H1 (cell line): ENCODE results near the gene STAM2. TPM values are rescaled to one million over a fixed set of nuclear protein-coding genes. Genes with fewer than 3 reads are reported as not detected.

Experiments used
- CTCF ChIA-PET: fragments of 300-600 bp; sonication (Branson Sonifier 250); formaldehyde crosslinking; loops from one replicate; lab custom pipeline; 2021; ENCODE audit not compliant: partially characterized antibody; lab: Charles Lee
- POLR2A ChIA-PET: fragments of 300-600 bp; sonication (Branson Sonifier 250); formaldehyde crosslinking; loops from one replicate; lab custom pipeline; 2021; ENCODE audit warnings: inconsistent platforms; ENCODE audit not compliant: partially characterized antibody; lab: Charles Lee
- DNase-seq, 2 experiments: peaks; one replicate each; pipeline versions ENCODE4 v3.0.0 to v3.0.0-alpha.2; 2010 to 2022; ENCODE audit warnings: low spot score in 2 of 2, low read depth in 1 of 2, mixed read lengths in 1 of 2
- FAIRE-seq: peaks from 2 replicates; lab custom pipeline; 2011; peaks lifted over from hg19 to GRCh38; lab: Jason Lieb, UNC
- H2AFZ ChIP-seq: 2 replicates; pipeline ENCODE4 v1.8.1; 2012; ENCODE audit warnings: low read length, inconsistent platforms
- H2AK5ac ChIP-seq: 2 replicates; pipeline ENCODE4 v1.6.1; 2013; ENCODE audit warnings: low read depth, low read length
- H2BK120ac ChIP-seq: replicated peaks from 2 replicates; pipeline ENCODE3; 2013; ENCODE audit warnings: low read depth, low read length, inconsistent platforms
- H2BK12ac ChIP-seq: 2 replicates; pipeline ENCODE4 v1.6.1; 2013; ENCODE audit warnings: low read depth, low read length
- H2BK15ac ChIP-seq: 2 replicates; pipeline ENCODE4 v1.6.1; 2013; ENCODE audit warnings: low read length
- H2BK20ac ChIP-seq: 2 replicates; pipeline ENCODE4 v1.6.1; 2013; ENCODE audit warnings: low read length
- H2BK5ac ChIP-seq: 2 replicates; pipeline ENCODE4 v1.6.1; 2013; ENCODE audit warnings: low read depth, low read length
- H3K14ac ChIP-seq: 2 replicates; pipeline ENCODE4 v1.6.1; 2013; ENCODE audit warnings: inconsistent platforms; ENCODE audit not compliant: insufficient read length
- H3K18ac ChIP-seq: 2 replicates; pipeline ENCODE4 v1.6.1; 2013; ENCODE audit warnings: low read length; ENCODE audit errors: extremely low read depth
- H3K23ac ChIP-seq: 2 replicates; pipeline ENCODE4 v1.6.1; 2013; ENCODE audit warnings: inconsistent platforms; ENCODE audit not compliant: insufficient read length
- H3K23me2 ChIP-seq: 2 replicates; pipeline ENCODE4 v1.6.1; 2013; ENCODE audit warnings: low read depth, low read length
- H3K27ac ChIP-seq: 2 replicates; pipeline ENCODE4 v1.6.1; 2011; ENCODE audit warnings: low read depth, low read length, inconsistent platforms
- H3K27me3 ChIP-seq, 4 experiments: replicated peaks in 1 of 4; 1 replicate in 1 of 4; 2 replicates in 3 of 4; pipeline versions ENCODE4 v1.6.1 to v1.8.1; 2011 to 2013; ENCODE audit warnings: low read length in 3 of 4, mild to moderate bottlenecking in 3 of 4, inconsistent platforms in 2 of 4, mixed read lengths in 2 of 4, moderate library complexity in 1 of 4; ENCODE audit not compliant: control insufficient read depth in 3 of 4, insufficient read depth in 3 of 4; ENCODE audit errors: extremely low read depth in 1 of 4
- H3K36me3 ChIP-seq, 4 experiments: 2 replicates each; pipeline versions ENCODE4 v1.6.1 to v1.8.1; 2011 to 2013; ENCODE audit warnings: mild to moderate bottlenecking in 4 of 4, low read length in 3 of 4, moderate library complexity in 2 of 4, control low read depth in 1 of 4, inconsistent platforms in 1 of 4; ENCODE audit not compliant: insufficient read depth in 4 of 4, control insufficient read depth in 2 of 4
- H3K4ac ChIP-seq: replicated peaks from 2 replicates; pipeline ENCODE3; 2013; ENCODE audit warnings: low read length, low read depth, mixed read lengths, inconsistent platforms; ENCODE audit not compliant: insufficient read length
- H3K4me1 ChIP-seq, 4 experiments: replicated peaks in 1 of 4; 1 replicate in 1 of 4; 2 replicates in 3 of 4; pipeline versions ENCODE4 v1.6.1 to v1.8.1; 2011 to 2013; ENCODE audit warnings: low read length in 3 of 4, inconsistent platforms in 2 of 4, mixed read lengths in 1 of 4; ENCODE audit not compliant: insufficient read depth in 4 of 4, control insufficient read depth in 3 of 4
- H3K4me2 ChIP-seq, 2 experiments: 2 replicates each; pipeline versions ENCODE4 v1.6.1 to v1.8.1; 2011 to 2013; ENCODE audit warnings: low read depth in 2 of 2, low read length in 2 of 2, control low read depth in 1 of 2, inconsistent platforms in 1 of 2, mild to moderate bottlenecking in 1 of 2; ENCODE audit not compliant: insufficient read depth in 1 of 2
- H3K4me3 ChIP-seq, 4 experiments: fragments of 200-600, 300-600 bp in 1 of 4; sonication (generic), shearing (Covaris generic), sonication (Bioruptor Twin) in 1 of 4; 2 replicates each; pipeline versions ENCODE4 v1.5.1 to v1.8.1; 2011 to 2016; ENCODE audit warnings: low read length in 4 of 4, low read depth in 3 of 4, control low read depth in 2 of 4, inconsistent platforms in 2 of 4, mild to moderate bottlenecking in 2 of 4, mixed read lengths in 1 of 4, moderate library complexity in 1 of 4; ENCODE audit not compliant: insufficient read depth in 2 of 4; ENCODE audit errors: extremely low read depth in 1 of 4
- H3K56ac ChIP-seq: replicated peaks from 2 replicates; pipeline ENCODE3; 2013; ENCODE audit warnings: low read depth, mild to moderate bottlenecking, mixed read lengths, low read length, inconsistent platforms; ENCODE audit not compliant: insufficient read length
- H3K79me1 ChIP-seq: 2 replicates; pipeline ENCODE4 v1.6.1; 2013; ENCODE audit warnings: low read depth, low read length, control low read depth
- H3K79me2 ChIP-seq, 2 experiments: 2 replicates each; pipeline versions ENCODE4 v1.6.1 to v1.8.1; 2012 to 2013; ENCODE audit warnings: low read length in 2 of 2, mild to moderate bottlenecking in 2 of 2, inconsistent platforms in 1 of 2; ENCODE audit not compliant: insufficient read depth in 2 of 2, control insufficient read depth in 1 of 2
- H3K9ac ChIP-seq, 4 experiments: replicated peaks in 1 of 4; 1 replicate in 1 of 4; 2 replicates in 3 of 4; pipeline versions ENCODE4 v1.6.1 to v1.8.1; 2011 to 2013; ENCODE audit warnings: low read depth in 3 of 4, low read length in 3 of 4, control low read depth in 2 of 4, mild to moderate bottlenecking in 2 of 4, moderate library complexity in 2 of 4, inconsistent platforms in 1 of 4; ENCODE audit errors: extremely low read depth in 1 of 4
- H3K9me3 ChIP-seq, 2 experiments: 2 replicates each; pipeline versions ENCODE4 v1.6.1 to v1.8.1; 2012 to 2013; ENCODE audit warnings: mild to moderate bottlenecking in 2 of 2, moderate library complexity in 2 of 2, control low read depth in 1 of 2, inconsistent platforms in 1 of 2, low read depth in 1 of 2, low read length in 1 of 2, mixed read lengths in 1 of 2; ENCODE audit not compliant: insufficient read depth in 2 of 2
- H4K20me1 ChIP-seq, 2 experiments: replicated peaks in 1 of 2; 2 replicates each; pipeline versions ENCODE3 to v1.8.1; 2011 to 2013; ENCODE audit warnings: inconsistent platforms in 2 of 2, low read length in 2 of 2, mild to moderate bottlenecking in 1 of 2; ENCODE audit not compliant: insufficient read depth in 2 of 2, control insufficient read depth in 1 of 2
- H4K5ac ChIP-seq: 2 replicates; pipeline ENCODE4 v1.6.1; 2013; ENCODE audit warnings: low read length, low read depth, mixed read lengths, inconsistent platforms; ENCODE audit not compliant: insufficient read length
- H4K8ac ChIP-seq: 2 replicates; pipeline ENCODE4 v1.8.0; 2013; ENCODE audit warnings: mild to moderate bottlenecking, moderate library complexity, low read length, inconsistent platforms; ENCODE audit not compliant: insufficient read depth; ENCODE audit errors: extremely low read depth
- H4K91ac ChIP-seq: replicated peaks from 2 replicates; pipeline ENCODE3; 2013; ENCODE audit warnings: low read length, mixed read lengths, inconsistent platforms; ENCODE audit not compliant: insufficient read length
- ATF3 ChIP-seq: IDR thresholded peaks from 2 replicates; pipeline ENCODE4 v1.6.1; 2011; ENCODE audit warnings: low read depth, mild to moderate bottlenecking, low read length; ENCODE audit not compliant: insufficient read depth
- BACH1 ChIP-seq: IDR thresholded peaks from 2 replicates; pipeline ENCODE4 v1.6.1; 2012; ENCODE audit warnings: low read length, improper control_type of control experiment
- BRCA1 ChIP-seq: IDR thresholded peaks from 2 replicates; pipeline ENCODE4 v1.6.1; 2012; ENCODE audit warnings: low read depth, low read length, improper control_type of control experiment
- CHD1 ChIP-seq: IDR thresholded peaks from 2 replicates; pipeline ENCODE4 v1.6.1; 2012; ENCODE audit warnings: low read depth, low read length, improper control_type of control experiment
- E2F6 ChIP-seq: IDR thresholded peaks from 2 replicates; pipeline ENCODE4 v1.6.1; 2012; ENCODE audit warnings: inconsistent platforms
- EP300 ChIP-seq, 2 experiments: IDR thresholded peaks; 1 replicate in 1 of 2; 2 replicates in 1 of 2; pipeline ENCODE4 v1.6.1; 2011 to 2012; ENCODE audit warnings: low read depth in 2 of 2, low read length in 2 of 2, mild to moderate bottlenecking in 2 of 2, borderline replicate concordance in 1 of 2, inconsistent platforms in 1 of 2, moderate library complexity in 1 of 2
- HDAC2 ChIP-seq, 2 experiments: fragments of 300-600 bp in 1 of 2; sonication (generic) in 1 of 2; IDR thresholded peaks; 2 replicates each; pipeline ENCODE4 v1.6.1; 2011 to 2012; ENCODE audit warnings: low read depth in 2 of 2, low read length in 2 of 2, mild to moderate bottlenecking in 2 of 2, moderate library complexity in 2 of 2, borderline replicate concordance in 1 of 2, inconsistent platforms in 1 of 2
- MAFK ChIP-seq: IDR thresholded peaks from 2 replicates; pipeline ENCODE4 v1.6.1; 2012; ENCODE audit warnings: low read depth, mild to moderate bottlenecking, improper control_type of control experiment, low read length
- RBBP5 ChIP-seq: IDR thresholded peaks from 2 replicates; pipeline ENCODE4 v1.7.1; 2012; ENCODE audit warnings: low read depth, mild to moderate bottlenecking, inconsistent platforms, low read length, moderate library complexity, borderline replicate concordance
- SP1 ChIP-seq: IDR thresholded peaks from 2 replicates; pipeline ENCODE4 v1.6.1; 2011; ENCODE audit warnings: low read depth, low read length
- SRF ChIP-seq: IDR thresholded peaks from 2 replicates; pipeline ENCODE4 v1.6.1; 2011; ENCODE audit warnings: mild to moderate bottlenecking, low read depth, low read length, moderate library complexity
- TCF12 ChIP-seq: IDR thresholded peaks from 2 replicates; pipeline ENCODE4 v1.6.1; 2011; ENCODE audit warnings: low read depth, mild to moderate bottlenecking, low read length
- WGBS, 2 experiments: shearing (Covaris generic) in 1 of 2; methylation state at CpG; one replicate each; pipeline versions ENCODE4 v1.1.6 to v1.1.7; 2013 to 2015; ENCODE audit warnings: low lambda C conversion rate in 2 of 2, mixed read lengths in 2 of 2, inconsistent platforms in 1 of 2, low coverage in 1 of 2, missing lambda C conversion rate in 1 of 2; ENCODE audit not compliant: insufficient replicate concordance in 2 of 2, insufficient coverage in 1 of 2, insufficient read length in 1 of 2; ENCODE audit errors: extremely low coverage in 1 of 2, missing lambda C conversion rate in 1 of 2; 5-methylcytosine and 5-hydroxymethylcytosine counted together
- polyA plus RNA-seq, 7 experiments: library from polyadenylated mRNA; depleted of rRNA in 3 of 7; stranded (reverse) in 5 of 7; unstranded in 2 of 7; fragments of >200 nt in 5 of 7; fragments of 200-250 nt in 2 of 7; gene quantifications; 1 replicate in 5 of 7; 2 replicates in 1 of 7; 4 replicates in 1 of 7; pipeline versions ENCODE4 v1.2.1 to v1.2.3, GENCODE V29; 2011 to 2013; ENCODE audit warnings: missing spikeins in 2 of 7, mixed read lengths in 2 of 7
- total RNA-seq: library from RNA; stranded (reverse); fragmentation: NEBNext Ultra II Directional; extraction: Animal tissue kit (Norgen Biotek cat#: 25700); gene quantifications from 2 replicates; pipeline ENCODE4 v1.2.1, GENCODE V29; 2021

STAM2 gene
- total and polyA plus RNA-seq, 2 of the 8 experiments (the other 6 are each of a cell fraction or from before 2014, with no cell fraction given): 5.4 to 9.4 TPM

- Histone ChIP-seq H3K56ac (no peak overlapping the region), H3K9me3 (no peaks in the 10 kb centered on the region), H3K79me2 (peaks cover 0 to 24% of the 10 kb centered on the region in 2 experiments; a peak in 2 of 4 replicates), H3K27me3 (no peaks in the 10 kb centered on the region), H3K27ac (no peak overlapping the region), H2BK20ac (no peak overlapping the region), H3K4ac (no peak overlapping the region), H3K9ac (no peak overlapping the region), H3K36me3 (no peaks in the 10 kb centered on the region), H3K23ac (no peak overlapping the region), H2BK120ac (no peak overlapping the region), H3K4me1 (peaks cover 0 to 4% (median 0%) of the 10 kb centered on the region in 4 experiments; a peak in 1 of 7 replicates), H4K8ac (no peak overlapping the region), H3K18ac (no peak overlapping the region), H3K4me2 (no peak overlapping the region), H3K14ac (no peak overlapping the region), H2BK12ac (no peak overlapping the region), H2BK5ac (no peak overlapping the region), H3K23me2 (peaks cover 2% of the 10 kb centered on the region; the same call in 1 of the 2 replicates), H4K5ac (no peak overlapping the region), H4K91ac (no peak overlapping the region), H2AFZ (no peak overlapping the region), H2BK15ac (no peak overlapping the region), H4K20me1 (no peaks in the 10 kb centered on the region), H3K4me3 (no peak overlapping the region), H3K79me1 (peaks cover 2% of the 10 kb centered on the region; the same call in 1 of the 2 replicates)
- ChIA-PET CTCF (interaction anchor here (2.3 kb wide), 1 partner anchor 9 kb away, joined by 8 read pairs; no protein-coding TSS in a partner anchor), POLR2A (interaction anchor here (0.6 to 1.2 kb wide), 2 partner anchors 128 to 343 kb away, joined by 3 read pairs; no protein-coding TSS in a partner anchor)
- FAIRE-seq: no peak
- 90% methylated on average over 4 of the region's 4 CpGs; no CpG with 5 or more reads in 1 of the 2 experiments for WGBS, 2 experiments
- TF ChIP-seq BACH1: no peak
- no peak for TF ChIP-seq E2F6
- no peak for TF ChIP-seq MAFK
- TF ChIP-seq TCF12: no peak
- no peak for TF ChIP-seq EP300 (IDR thresholded peaks at IDR 0.05; ENCODE audit: borderline replicate concordance in 1 of 2, low read depth in 2 of 2, low read length in 2 of 2)
- no peak for TF ChIP-seq RBBP5
- TF ChIP-seq HDAC2 (IDR thresholded peaks at IDR 0.05; ENCODE audit: borderline replicate concordance in 1 of 2, low read depth in 2 of 2, low read length in 2 of 2): no peak
- no peak for TF ChIP-seq ATF3
- no peak for TF ChIP-seq SRF
- TF ChIP-seq SP1: no peak
- no peak for TF ChIP-seq CHD1
- no peak for TF ChIP-seq BRCA1
- TF ChIP-seq, all 59 proteins: peak for 0
- no peak for DNase-seq
- no peak overlapping the region for H2AK5ac ChIP-seq
These were observed 3.8 kb downstream of the STAM2 start for GRCh38 chr2:152171718-152172117.
